GM19372 (cell line): ENCODE data around the gene PRKAR2B.

Experiments
- ATAC-seq: cut with Tn5 transposase; IDR thresholded peaks from one replicate; pipeline ENCODE4 v1.9.1; 2021; ENCODE audit warnings: mild to moderate bottlenecking, low read depth, moderate library complexity; ENCODE audit not compliant: unreplicated experiment

Gene PRKAR2B

DNA sequence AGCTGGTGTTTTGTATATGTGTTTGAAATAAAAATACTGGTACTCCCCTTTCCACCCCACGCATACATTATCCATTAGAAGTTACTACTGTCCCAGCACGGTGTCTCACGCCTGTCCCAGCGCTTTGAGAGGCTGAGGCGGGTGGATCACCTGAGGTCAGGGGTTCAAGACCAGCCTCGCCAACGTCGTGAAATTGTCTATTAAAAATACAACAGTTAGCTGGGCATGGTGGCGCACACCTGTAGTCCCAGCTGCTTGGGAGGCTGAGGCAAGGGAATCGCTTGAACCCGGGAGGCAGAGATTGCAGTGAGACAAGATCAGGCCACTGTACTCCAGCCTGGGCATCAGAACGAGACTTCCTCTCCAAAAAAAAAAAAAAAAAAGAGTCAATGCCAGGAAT lies 127.0 kb downstream of the PRKAR2B start:
- no peak for ATAC-seq

DNA sequence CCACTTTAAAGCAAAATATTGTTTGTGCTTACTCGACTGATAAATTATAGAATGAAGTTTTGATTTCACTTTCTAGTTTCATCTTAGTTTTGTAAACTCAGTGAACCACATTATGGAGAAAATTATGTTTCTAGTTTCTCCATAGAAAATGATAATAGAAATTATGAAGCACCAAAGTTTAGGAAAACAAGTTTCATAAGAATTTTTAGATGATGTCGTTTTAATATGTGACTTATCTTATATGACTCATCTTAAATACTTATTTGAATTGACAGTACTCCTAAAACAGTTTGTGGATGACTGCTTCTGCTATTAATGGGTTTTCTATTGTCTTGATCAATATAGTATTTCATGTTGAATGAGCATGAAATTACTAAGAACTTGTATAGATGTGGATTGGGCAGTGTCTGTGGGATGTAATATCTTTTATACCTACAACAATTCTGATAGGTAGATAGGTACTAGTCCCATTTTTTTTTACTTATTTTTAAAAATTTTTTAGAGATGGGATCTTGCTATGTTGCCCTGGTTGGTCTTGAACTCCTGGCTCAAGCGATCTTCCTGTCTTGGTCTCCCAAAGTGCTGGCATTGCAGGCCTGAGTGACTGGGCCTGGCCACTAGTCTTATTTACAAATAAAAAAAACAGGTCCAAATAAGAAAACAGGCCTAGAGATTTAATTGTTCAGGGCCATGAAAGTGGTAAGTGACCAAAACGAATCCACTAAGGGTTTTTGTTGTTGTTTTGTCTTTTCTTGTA lies 127.9 kb downstream of the PRKAR2B start:
- ATAC-seq = no peak

DNA sequence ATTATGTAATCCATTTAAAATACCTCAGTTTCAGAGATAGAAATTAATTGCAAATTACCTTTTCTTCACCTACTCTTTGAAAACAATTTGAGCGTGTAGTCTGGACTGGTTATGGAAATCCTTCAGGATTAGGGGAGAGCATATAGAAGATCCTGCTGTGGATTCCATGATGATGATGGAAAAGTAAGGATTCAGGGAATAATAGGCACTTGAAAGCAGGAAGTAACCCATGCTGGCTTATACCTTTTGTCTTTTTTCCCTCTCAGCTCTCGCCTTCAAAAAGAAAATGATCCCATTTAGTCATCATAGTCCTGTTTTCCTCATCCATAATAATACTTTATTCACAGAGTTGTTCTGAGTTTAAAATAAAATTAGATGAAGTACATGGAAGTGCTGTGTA lies 128.7 kb downstream of the PRKAR2B start:
- ATAC-seq = no peak

DNA sequence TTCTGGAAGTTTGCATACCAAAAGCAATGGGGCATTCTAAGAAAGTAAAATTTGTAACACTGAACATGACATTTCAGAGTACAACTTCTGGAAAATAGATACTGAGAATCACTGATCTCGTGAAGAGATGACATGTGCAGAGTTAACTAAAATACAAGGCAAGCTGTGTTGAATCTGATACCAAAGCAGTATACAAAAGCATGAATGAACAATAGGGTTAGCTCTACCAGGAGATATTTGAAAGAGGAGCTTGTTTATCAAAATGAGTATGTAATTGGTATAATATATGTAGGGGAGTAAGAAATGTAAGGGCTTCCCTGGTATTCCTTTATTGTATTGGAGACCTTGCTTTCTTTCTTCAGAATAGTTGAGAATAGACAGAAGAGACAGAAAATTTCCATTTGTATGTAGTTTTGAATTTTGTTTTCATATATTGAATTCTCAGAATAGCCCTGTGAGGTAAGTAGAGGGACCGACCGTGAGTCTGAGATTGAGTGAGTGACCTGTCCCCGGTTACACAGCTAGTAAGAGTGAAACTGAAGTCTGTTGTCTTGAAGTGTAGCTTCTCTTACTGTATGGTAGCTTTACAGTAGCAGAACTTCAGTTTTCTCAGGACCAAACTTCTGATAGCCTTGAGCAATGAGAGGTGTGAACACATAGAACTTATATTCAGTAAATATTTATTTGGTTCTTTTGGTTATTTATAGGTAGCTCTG lies 129.3 kb downstream of the PRKAR2B start:
- ATAC-seq = no peak

DNA sequence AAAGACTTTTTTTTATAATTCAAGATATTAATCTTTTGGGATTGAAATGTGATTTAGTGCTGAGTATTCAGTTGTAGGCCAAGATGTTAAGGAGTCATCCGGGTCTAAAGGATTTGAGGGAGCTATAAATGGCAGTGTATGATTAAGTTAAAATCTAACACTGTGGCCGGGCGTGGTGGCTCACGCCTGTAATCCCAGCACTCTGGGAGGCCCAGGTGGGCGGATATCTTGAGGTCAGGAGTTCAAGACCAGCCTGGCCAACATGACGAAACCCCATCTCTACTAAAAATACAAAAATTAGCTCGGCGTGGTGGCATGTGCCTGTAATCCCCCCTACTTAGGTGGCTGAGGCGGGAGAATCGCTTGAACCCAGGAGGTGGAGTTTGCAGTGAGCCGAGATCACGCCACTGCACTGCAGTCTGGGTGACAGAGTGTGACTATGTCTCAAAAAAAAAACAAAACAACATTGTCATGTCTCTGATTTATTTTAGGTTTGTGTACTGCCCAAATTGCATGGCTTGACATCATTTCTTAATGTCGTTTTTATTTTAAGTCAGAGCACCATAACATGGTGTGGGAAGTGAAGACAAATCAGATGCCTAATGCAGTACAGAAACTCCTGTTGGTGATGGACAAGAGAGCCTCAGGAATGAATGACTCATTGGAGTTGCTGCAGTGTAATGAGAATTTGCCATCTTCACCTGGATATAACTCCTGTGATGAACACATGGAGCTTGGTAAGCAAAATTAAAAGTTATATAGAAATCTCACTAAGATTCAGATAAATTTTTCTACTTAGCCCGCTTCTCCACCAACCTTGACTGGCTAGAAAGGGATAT lies 135.0 kb downstream of the PRKAR2B start:
- no peak for ATAC-seq

DNA sequence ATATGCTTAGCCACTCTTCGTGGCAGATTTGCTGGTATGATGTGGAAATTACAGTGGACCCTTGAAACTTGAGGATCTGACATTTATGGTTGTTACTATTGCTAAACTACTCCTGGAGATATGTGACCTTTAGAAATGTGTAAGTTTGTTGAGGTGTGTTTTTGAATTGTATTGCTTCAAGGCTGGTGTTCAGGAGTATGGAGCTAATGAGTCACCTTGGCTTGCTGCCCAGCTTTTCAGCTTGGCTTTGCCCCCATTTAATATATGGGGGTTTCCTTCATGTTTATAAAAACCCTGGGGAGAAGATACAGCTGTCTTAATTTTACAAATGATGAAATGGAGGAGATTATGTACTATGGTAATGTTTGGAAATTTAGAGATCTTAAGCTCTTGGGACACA lies 135.9 kb downstream of the PRKAR2B start:
- ATAC-seq = no peak

DNA sequence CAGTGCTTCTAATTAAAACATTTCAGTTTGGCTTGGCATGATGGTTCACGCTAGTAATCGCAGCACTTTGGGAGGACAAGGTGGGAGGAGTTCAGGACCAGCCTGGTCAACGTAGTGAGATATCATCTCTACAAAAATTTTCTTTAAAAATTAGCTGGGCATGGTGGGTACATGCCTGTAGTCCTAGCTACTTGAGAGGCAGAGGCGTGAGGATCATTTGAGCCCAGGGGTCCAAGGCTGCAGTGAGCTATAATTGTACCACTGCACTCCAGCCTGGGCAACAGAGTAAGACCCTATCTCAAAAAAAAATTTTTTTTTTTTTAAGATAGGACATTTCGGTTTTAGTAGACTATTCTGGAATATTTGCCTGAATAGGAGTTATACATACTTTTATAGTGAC lies 136.7 kb downstream of the PRKAR2B start:
- no peak for ATAC-seq

DNA sequence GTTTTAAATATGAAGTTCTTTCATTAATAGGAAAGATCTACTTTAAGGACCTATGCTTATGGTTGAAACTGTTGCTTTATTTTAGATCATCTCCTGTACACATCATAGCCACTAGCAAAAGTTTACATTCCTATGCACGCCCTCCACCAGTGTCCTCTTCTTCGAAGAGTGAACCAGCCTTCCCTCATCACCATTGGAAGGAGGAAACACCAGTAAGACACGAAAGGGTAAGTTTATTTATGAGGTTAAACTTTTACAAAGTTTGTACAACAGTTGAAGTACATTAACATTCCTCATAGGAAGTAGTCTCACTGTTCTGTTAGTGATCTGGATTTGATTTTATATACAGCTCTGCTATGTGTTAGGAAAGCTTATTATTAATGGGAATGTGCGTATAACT lies 141.2 kb downstream of the PRKAR2B start:
- ATAC-seq = no peak

DNA sequence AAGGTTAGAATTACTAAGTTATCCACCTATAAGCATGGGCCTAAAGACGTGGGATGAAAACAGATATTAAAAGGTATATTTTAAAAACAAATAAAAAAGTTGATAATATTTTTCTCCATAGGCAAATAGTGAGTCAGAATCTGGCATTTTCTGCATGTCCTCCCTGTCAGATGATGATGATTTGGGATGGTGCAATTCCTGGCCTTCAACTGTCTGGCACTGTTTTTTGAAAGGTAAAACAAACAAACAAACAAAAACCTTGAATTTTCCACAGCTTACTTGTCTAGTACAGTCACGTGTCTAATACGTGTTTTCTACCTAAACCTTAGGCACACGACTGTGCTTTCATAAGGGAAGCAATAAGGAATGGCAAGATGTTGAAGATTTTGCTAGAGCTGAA lies 141.7 kb downstream of the PRKAR2B start:
- ATAC-seq = no peak

DNA sequence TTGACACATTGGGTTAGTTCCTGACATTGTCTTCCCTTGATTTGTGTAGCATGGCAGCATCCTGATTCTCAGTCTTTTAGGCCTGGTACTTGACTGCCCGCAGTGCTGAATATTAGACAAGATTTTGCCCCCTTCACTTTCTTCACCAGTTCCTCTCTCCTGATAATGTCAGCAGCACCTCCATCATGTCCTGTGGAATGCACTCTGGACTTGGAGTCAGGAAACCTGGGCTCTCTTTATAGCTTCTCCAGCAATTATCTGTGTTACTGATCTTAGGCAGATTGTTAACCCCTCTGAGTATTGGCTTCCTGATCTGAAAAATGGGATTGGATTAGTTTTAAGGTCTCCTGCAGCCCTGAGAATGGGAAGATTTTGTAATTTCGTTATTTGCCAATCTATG lies 143.3 kb downstream of the PRKAR2B start:
- ATAC-seq = no peak

DNA sequence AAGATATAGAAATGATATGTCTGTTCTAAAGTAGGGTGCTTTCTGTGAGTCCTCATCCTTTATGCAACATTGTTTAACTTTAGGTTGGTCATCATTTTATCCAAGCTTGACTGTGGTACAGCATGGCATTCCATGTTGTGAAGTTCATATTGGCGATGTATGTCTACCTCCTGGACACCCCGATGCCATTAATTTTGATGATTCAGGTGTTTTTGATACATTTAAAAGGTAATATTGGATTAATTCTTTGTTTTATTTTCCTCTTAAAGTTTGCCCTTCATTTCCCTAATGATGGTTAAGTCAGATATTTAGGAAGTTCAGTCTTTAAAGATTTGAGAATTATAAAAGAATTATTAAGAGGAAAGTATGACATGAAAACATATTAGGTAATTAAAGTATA lies 145.6 kb downstream of the PRKAR2B start:
- ATAC-seq = no peak

DNA sequence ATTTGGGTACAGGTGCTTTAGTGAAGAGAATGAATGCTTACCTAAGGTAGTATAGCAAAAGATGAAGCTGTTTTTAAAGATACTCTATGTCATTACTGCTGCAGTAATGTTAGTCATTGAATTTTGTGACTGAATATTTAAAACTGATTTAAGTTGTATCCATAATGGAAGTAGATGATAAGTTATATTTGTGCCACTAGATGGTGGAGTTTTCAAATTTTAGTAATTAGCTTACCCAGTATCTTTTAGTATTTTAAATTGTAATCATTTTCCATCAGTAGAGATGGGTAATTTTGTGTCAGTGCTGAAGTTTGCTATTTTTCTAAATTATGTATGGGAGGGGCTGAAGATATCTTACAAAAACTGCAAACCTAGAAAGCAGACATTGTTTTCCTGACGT lies 149.5 kb downstream of the PRKAR2B start:
- ATAC-seq = no peak

DNA sequence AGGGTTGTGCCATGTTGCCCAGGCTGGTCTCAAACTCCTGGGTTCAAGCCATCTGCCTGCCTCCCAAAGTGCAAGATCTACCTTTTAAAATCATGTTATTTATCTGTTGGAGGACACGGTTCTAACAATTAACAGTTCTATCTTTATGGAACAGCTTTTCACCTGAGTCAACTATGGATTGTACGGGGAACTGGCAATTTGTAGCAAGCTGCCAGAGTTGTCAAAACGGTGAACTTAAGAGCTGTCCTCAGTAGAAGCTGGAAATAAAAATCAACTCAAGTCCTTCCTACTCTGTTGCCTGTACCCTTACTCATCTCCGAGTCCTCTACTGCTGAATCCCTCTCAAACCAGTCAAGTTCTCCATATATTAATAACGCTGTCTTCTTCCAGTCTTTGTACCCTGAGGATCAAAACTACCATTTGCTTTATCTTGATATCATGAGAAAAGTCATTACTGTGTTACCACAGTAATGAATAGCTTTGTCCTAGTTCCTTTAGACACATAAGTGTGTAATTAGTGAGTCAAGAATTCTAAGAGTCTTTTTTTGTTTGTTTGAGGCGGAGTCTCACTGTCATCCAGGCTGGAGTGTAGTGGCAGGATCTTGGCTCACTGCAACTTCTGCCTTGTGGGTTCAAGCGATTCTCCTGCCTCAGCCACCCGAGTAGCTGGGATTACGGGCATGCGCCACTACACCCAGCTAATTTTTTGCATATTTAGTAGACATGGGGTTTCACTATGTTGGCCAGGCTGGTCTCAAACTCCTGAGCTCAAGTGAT lies 152.5 kb downstream of the PRKAR2B start:
- ATAC-seq = no peak

DNA sequence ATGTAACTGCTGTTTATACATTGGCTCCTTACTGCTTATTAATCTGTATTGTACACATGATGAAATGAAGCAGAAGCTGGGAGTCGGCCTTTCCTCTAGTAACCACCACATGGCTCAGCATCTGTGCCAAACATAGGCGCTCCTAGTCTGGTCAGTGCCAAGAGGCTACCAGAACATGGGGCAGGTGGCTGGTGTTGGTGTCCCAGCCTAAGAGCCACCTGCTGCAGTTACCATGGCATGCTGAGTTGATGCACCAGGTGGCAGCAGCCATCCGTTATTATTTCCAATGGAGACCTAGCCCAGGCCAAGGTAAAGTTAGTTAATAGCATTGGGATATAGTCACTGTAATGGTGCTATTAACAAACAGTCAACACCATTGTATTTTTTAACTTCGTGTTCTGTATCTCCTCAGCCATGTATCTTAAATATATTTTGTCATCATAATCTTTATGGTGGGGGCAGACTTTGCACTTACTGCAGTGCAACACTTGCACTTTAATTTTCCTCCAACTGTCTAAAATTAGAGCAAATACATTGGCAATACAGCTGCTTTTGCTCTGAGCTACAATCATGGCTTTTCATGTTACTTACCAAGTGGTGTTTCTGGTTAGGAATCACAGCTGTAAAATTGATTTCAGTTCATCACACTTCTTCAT lies 157.4 kb downstream of the PRKAR2B start:
- ATAC-seq = no peak

DNA sequence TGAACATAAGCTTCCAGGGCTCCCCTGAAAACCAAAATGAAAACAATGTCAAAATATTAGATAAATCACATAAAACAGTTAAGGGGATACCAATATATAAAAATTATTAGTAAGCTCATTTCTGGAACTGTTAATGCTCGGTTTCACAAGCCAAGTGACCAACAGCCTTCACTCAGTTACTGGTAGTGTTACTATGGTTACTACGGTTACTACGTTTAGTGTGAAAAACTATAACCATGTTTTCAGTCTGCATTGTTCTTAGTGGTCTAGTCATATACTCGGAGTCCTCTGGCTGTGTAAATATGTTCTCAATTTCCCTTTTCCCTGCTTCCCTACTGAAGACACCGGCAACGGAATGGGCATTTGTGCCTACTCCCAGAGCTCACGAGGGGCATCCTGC lies 159.1 kb downstream of the PRKAR2B start:
- ATAC-seq = no peak

DNA sequence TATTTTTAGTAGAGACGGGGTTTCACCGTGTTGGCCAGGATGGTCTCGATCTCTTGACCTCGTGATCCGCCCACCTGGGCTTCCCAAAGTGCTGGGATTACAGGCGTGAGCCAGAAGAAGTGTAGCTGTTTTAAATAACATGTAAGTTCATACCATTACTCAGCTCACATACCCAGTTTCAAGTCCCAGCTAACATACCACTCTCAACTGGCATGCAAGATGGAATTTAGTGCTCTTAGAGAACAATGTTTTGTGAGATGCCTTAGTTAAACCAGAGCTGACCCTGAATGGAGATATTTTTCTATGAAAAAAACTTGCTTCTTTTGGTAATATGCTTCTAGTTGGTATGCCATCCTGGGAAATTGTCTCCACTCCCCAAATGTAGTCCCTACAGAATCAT lies 161.6 kb downstream of the PRKAR2B start:
- no peak for ATAC-seq

DNA sequence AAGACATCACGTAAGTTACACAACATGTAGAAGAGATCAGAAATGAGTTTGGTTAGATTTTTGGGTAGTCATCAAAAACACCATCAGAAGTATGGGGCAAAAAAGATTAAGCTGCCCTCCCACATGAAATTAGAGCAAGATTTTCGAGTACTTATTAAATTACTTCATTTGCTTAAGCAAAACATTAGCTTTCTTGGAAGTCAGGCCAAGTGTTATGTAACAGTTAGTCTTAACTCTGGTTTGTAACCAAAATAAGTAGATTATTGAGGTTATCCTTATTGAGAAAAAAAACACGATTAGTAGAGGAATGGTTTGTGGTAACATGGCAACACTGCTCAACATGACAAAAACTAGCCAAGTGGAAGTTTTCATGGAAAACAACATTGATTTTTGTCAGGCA lies 162.2 kb downstream of the PRKAR2B start:
- no peak for ATAC-seq

DNA sequence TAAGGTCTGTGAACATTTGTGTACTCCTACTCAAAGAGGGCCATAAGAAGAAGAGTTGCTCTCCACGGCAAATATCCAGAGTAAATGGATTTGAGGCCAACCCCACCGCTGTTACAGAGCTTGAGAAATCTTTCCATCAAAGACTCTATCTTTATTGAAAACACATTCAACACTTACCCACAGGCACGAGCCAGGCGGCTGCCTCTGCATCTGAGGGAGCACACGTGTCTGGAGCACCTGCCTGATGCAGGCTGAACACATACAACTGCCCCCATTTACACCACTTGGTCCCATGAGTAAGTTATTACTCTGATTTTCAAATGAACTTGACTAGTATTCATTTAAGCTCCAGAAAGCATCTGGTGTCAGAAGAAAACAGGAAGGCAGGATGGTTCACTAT lies 163.0 kb downstream of the PRKAR2B start:
- ATAC-seq = no peak

DNA sequence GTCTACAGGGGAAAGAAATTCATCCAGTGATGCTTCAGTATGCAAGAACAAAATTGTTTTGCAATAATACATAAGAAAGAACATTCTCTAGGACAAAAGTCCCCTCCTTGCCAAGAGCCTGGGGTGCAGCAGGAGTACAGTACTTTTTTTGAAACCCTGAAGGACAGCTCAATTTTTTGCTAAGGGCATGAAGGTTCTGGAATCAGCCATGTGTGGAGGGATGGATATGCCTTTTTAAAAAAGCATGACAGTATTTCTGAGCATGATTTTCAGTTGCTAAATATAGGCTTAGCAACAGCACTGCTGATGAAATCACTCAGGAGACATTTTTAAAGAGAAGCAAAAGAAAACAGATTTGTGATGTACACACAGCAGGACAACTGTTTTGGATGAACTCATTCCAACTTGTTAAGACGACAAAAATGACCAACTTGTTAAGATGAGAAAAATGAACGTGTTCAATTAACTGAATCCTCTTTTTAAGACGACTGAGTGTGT lies 163.6 kb downstream of the PRKAR2B start:
- ATAC-seq = no peak

DNA sequence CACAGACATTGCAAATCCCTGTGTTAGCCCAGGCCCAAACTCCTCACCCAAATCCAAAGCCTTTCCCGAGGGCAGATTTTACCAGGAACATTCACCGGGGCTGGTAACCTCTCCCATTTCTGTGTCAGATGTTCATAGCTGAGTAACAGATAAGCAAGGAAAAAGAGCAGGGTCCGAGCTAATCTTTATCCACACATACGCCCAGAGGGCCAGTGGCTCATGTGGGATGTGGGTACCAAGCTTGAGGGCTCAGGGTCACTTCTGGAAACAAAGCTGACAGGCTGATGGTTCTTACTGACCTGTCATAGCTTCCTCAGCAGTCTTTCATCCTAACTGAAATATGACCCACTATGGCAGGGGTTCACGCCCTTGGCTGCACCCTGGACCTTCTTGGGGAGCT lies 164.1 kb downstream of the PRKAR2B start:
- ATAC-seq = no peak
